Muscle layer of duodenum (tissue), 2 donors: ENCODE measurements around the gene COX14.
A peak's percentile ranks its signal among the peaks of the same experiment; 100 is the strongest.

Source experiments
- H3K27ac ChIP-seq: one replicate; pipeline ENCODE4 v1.7.0; 2013; ENCODE audit warnings: mild to moderate bottlenecking, low read length
- H3K27me3 ChIP-seq: one replicate; pipeline ENCODE4 v1.7.0; 2013; ENCODE audit warnings: low read depth, mild to moderate bottlenecking, control low read depth, low read length
- H3K36me3 ChIP-seq, 2 donors: one replicate each; pipeline ENCODE4 v1.7.0; 2013; ENCODE audit warnings: low read length in 2 of 2, control low read depth in 1 of 2, mild to moderate bottlenecking in 1 of 2; ENCODE audit not compliant: insufficient read depth in 2 of 2, control insufficient read depth in 1 of 2
- H3K4me1 ChIP-seq, 2 donors: one replicate each; pipeline ENCODE4 v1.7.0; 2013; ENCODE audit warnings: low read length in 2 of 2, mild to moderate bottlenecking in 2 of 2, control low read depth in 1 of 2, moderate library complexity in 1 of 2; ENCODE audit not compliant: insufficient read depth in 2 of 2, control insufficient read depth in 1 of 2
- H3K4me3 ChIP-seq, 2 donors: one replicate each; pipeline ENCODE4 v1.7.0; 2013; ENCODE audit warnings: low read length in 2 of 2, low read depth in 1 of 2, mild to moderate bottlenecking in 1 of 2
- H3K9me3 ChIP-seq, 2 donors: one replicate each; pipeline ENCODE4 v1.7.0; 2013; ENCODE audit warnings: low read length in 2 of 2, control low read depth in 1 of 2, mild to moderate bottlenecking in 1 of 2; ENCODE audit not compliant: control insufficient read depth in 1 of 2
- donor health status: healthy.

COX14 gene

DNA sequence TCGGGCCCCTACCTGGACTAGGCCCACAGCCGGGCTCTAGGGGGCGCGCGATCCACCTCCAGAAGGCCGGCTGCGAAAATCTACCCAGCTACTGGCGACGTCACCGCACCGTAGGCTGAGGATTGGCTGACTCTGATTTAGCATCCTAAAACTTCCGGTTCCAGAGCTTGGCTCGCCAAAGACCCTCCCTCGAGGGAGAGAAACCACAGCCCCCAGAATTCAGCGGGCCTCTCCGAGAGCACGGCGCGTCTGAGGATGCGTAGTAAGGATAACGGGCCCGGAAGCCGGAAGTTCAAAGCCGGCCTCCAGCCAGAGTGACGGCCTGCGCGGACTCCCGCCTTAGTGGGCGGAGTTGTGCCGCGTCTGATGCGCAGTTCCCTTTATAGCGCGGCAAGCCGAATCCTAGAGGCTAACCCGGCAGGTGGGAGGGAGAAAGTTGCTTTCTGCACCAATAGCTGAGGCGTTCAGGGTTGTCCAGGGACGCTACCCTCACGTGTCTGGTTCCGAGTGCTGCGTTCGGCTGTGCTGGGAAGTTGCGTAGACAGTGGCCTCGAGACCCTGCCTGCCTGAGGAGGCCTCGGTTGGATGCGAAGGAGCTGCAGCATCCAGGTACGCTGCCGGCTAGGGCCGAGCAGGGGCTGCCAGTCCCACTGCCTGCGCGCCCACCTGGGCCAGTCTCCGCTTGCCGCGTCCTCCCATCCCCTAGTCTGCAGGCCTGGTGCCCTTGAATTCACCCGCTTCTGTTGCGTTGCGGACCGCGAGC, at the start of gene COX14:
Gene COX14 (plus strand): TSS at position 544 of the 763 bp plus-strand sequence. CDS start 7,808 bp downstream, outside the sequence.
- Histone ChIP-seq H3K4me3 (peak within 1 kb of the TSS; percentile 92 to 96), H3K9me3 (no peaks in the 10 kb centered on the region), H3K36me3 (peaks cover 3 to 4% of the 10 kb centered on the region in 2 donors), H3K27ac (peak within 1 kb of the TSS; percentile 98), H3K4me1 (peaks cover 18 to 25% of the 10 kb centered on the region in 2 donors), H3K27me3 (no peaks in the 10 kb centered on the region)

DNA sequence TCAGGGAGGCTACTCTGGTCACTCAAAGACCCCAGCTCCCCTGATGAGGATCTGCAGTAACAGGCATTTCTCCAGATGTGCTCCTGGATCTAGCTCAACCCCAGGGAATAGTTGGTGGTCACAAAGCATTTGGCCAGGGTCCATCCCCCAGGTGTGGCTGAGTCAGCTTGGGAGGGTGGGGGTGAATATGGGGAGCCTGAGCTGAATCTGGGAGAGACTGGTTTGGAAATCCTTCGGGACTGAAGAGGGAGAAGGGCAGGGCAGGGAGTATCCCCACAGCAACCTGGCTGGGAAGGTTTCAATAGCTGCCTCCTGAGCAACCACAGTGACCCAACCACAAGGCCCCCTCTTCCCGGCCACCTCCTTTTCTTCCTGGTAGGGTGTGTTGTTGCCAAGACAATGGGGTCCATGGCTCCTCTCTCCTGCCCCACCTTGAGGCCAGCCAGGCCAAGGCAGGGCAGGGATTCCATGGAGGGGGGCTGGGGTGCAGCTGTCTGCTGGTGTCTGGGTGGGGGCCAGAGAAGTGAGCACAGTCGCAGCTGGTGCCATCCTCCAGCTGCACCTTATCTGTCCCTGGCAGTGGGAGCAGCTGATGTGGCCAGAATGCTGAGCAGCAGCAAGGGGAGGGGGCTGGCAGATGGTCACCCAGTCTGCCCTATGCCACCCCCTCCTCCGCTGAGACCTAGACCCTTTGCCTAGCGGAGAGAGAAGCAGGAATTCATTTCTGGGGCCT, 49.1 kb upstream of the COX14 start:
- Histone ChIP-seq H3K27me3 (peaks cover 6% of the 10 kb centered on the region), H3K36me3 (no peaks in the 10 kb centered on the region), H3K4me3 (no peak overlapping the region), H3K9me3 (no peaks in the 10 kb centered on the region), H3K27ac (no peak overlapping the region), H3K4me1 (peaks cover 0 to 19% of the 10 kb centered on the region in 2 donors)

DNA sequence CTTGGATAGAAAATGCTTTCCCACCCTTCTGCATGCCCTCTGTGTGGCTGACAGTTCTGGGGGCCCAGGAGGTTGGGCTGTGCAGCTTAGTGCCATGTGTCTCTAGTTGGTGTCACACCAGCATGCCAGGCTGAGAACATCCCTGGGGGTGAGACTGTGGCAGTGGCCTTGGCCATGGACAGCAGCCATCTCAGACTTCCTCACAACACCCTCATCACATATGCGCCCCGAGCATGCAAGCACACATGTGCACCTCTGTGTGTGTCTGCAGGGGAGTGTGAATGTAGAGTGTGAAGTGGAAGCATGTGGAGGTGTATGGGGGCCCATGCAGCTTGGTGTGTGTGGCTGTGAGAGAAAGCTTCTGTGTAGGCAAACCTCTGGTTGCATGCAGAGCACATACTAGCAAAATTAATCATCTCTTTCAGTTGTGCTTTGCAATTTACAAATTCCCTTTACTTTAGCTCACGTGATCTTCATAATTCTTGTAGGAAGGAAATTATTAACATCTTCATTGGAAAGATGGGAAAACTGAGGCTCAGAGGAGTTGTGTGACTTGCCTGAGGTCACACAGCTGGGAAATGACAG, 46.2 kb upstream of the COX14 start:
- Histone ChIP-seq H3K36me3 (no peaks in the 10 kb centered on the region), H3K9me3 (no peaks in the 10 kb centered on the region), H3K27ac (peak overlapping the region; percentile 45), H3K27me3 (no peaks in the 10 kb centered on the region), H3K4me3 (no peak overlapping the region), H3K4me1 (peaks cover 0 to 18% of the 10 kb centered on the region in 2 donors)

DNA sequence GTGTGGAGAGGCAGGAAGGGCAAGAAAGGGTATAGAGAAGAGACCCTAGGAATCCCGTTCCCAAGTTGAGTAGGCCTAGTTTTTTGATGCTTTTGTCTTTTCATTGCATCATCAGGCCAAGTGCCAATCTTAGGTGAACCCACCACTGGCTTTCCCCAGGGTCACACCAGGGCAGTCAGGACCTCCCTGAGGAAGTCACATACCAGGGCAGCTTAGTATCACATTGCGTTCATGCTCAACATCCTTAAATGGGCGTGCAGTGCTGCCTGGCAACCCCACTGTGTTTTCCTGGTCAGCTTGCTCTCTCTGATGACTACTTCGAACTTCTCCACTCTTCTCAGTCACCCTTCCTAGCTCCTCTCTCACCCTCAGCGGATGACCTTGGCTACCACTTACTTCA, 45.6 kb upstream of the COX14 start:
- Histone ChIP-seq H3K4me3 (no peak overlapping the region), H3K4me1 (peaks cover 0 to 14% of the 10 kb centered on the region in 2 donors), H3K27ac (peak overlapping the region; percentile 61), H3K27me3 (no peaks in the 10 kb centered on the region), H3K9me3 (no peaks in the 10 kb centered on the region), H3K36me3 (no peaks in the 10 kb centered on the region)

GRCh38 chr12:50069069-50069468, 43.0 kb upstream of the COX14 start:
- Histone ChIP-seq H3K4me3 (no peak overlapping the region), H3K36me3 (no peaks in the 10 kb centered on the region), H3K27me3 (no peaks in the 10 kb centered on the region), H3K4me1 (peaks cover 0 to 13% of the 10 kb centered on the region in 2 donors), H3K9me3 (no peaks in the 10 kb centered on the region), H3K27ac (no peak overlapping the region)

GRCh38 chr12:50069539-50069938, 42.5 kb upstream of the COX14 start:
- Histone ChIP-seq H3K27ac (no peak overlapping the region), H3K27me3 (no peaks in the 10 kb centered on the region), H3K4me3 (no peak overlapping the region), H3K4me1 (peaks cover 0 to 13% of the 10 kb centered on the region in 2 donors), H3K36me3 (no peaks in the 10 kb centered on the region), H3K9me3 (no peaks in the 10 kb centered on the region)

DNA sequence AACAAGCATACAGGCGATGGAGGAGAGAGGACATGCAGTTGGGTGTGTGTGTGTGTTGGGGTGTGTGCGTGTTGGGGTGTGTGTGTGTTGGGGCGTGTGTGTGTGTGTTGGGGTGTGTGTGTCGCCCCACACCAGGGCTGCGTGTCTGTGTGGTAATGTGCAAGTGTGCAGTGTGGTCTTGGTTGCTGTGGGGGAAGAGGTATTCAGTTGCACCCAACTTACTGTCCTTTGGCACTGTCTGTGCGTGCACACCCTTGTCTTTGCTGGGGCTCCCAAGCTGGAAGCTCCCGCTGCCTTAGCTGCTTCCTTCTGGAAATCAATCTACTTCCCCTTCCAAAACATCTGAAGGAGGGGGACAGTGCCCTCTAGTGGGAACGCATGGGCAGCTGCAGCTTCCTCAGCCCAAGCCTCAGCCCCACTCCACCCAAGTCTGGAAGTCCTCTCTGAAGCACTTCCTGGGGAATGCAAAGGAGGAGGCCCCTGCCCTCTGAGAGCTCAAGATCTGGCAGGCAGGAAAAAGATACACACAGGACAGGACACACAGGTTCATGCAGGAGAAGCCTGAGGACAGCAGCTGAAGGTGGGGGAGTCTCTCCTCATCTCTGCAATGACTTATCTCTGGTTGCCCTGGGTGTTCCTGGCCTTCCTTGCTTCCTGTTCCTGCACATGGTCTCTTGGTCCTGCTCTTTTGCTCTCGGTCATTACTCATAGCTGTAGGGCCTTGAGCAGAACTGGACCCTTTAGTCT, 41.5 kb upstream of the COX14 start:
- H3K4me1 ChIP-seq = peaks cover 0 to 13% of the 10 kb centered on the region in 2 donors
- no peak overlapping the region for H3K4me3 ChIP-seq
- H3K9me3 ChIP-seq = no peaks in the 10 kb centered on the region
- no peaks in the 10 kb centered on the region for H3K27me3 ChIP-seq
- no peaks in the 10 kb centered on the region for H3K36me3 ChIP-seq
- H3K27ac ChIP-seq = no peak overlapping the region

DNA sequence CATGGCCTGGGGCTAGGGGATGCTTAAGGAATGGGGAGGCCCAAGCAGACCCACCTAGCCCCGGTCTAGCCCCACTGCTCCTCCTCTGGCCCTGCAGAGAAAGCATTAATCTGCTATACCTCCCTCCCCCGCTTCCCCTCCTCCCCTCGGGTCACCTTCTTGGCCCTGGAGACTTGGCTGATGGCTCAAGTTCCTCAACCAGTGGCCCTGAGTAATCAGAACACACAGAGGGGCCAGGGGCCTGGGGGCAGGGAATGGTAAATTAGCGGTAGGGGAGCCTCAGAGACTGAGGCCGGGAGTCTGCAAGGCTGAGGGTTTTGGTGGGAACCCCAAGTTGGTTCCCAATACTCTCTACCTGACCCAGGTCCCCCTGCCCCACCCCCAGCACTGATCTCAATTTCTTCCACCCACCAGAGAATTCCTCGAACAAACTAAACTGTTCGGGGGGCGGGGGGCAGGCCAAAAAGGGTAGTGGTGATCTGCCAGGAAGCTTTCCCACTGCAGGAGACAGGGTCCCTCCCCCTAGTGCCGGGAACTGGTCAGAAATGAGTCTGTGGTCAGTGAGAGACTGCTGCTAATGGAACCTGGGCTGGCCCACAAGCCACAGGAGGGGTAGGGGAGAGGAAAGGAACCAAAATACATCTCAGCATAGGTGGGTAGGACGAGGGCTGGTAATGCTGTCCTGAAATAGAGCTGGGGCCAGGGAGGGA, 39.7 kb upstream of the COX14 start:
- Histone ChIP-seq H3K27ac (no peak overlapping the region), H3K9me3 (no peaks in the 10 kb centered on the region), H3K36me3 (no peaks in the 10 kb centered on the region), H3K27me3 (no peaks in the 10 kb centered on the region), H3K4me3 (no peak overlapping the region), H3K4me1 (peaks cover 0 to 9% of the 10 kb centered on the region in 2 donors)

- no peak overlapping the region for H3K27ac ChIP-seq
- H3K9me3 ChIP-seq = no peaks in the 10 kb centered on the region
- H3K4me1 ChIP-seq = peaks cover 0 to 9% of the 10 kb centered on the region in 2 donors
- H3K4me3 ChIP-seq = no peak overlapping the region
- no peaks in the 10 kb centered on the region for H3K36me3 ChIP-seq
- no peaks in the 10 kb centered on the region for H3K27me3 ChIP-seq
Observed at GRCh38 chr12:50073206-50073605, 38.8 kb upstream of the COX14 start.

GRCh38 chr12:50073712-50074111, 38.3 kb upstream of the COX14 start:
- Histone ChIP-seq H3K27ac (no peak overlapping the region), H3K4me1 (peaks cover 0 to 9% of the 10 kb centered on the region in 2 donors), H3K36me3 (peaks cover 0 to under 1% of the 10 kb centered on the region in 2 donors), H3K27me3 (no peaks in the 10 kb centered on the region), H3K9me3 (no peaks in the 10 kb centered on the region), H3K4me3 (no peak overlapping the region)
